SK-N-SH treated with all-trans-retinoic acid at 6 μM for 48 hours (cell line): Measurements from ENCODE around the gene CCDC167.

Experiments
- CSDC2 ChIP-seq: fragments of 250-450 bp; sonication (Bioruptor Pico); IDR thresholded peaks from 2 replicates; pipeline ENCODE4 v1.5.0; 2020; ENCODE audit warnings: mild to moderate bottlenecking, moderate library complexity
- ESRRG ChIP-seq: fragments of 250-450 bp; sonication (Bioruptor Pico); IDR thresholded peaks from 2 replicates; pipeline ENCODE4 v1.6.1; 2021; ENCODE audit warnings: mild to moderate bottlenecking
- GLIS3 ChIP-seq: fragments of 250-450 bp; sonication (Bioruptor Pico); IDR thresholded peaks from 2 replicates; pipeline ENCODE4 v1.5.0; 2020; ENCODE audit warnings: mild to moderate bottlenecking, moderate library complexity
- PATZ1 ChIP-seq: fragments of 250-450 bp; sonication (Bioruptor Pico); IDR thresholded peaks from 2 replicates; pipeline ENCODE4 v1.8.0; 2020; ENCODE audit warnings: mild to moderate bottlenecking, moderate library complexity, borderline replicate concordance
- PPARA ChIP-seq: fragments of 250-450 bp; sonication (Bioruptor Pico); IDR thresholded peaks from 2 replicates; pipeline ENCODE4 v1.5.0; 2020; ENCODE audit warnings: mild to moderate bottlenecking, borderline replicate concordance
- RARB ChIP-seq: fragments of 250-450 bp; sonication (Bioruptor Pico); IDR thresholded peaks from 2 replicates; pipeline ENCODE4 v1.8.0; 2021; ENCODE audit warnings: mild to moderate bottlenecking, moderate library complexity
- SNAI2 ChIP-seq: fragments of 250-450 bp; sonication (Bioruptor Pico); IDR thresholded peaks from 2 replicates; pipeline ENCODE4 v1.5.0; 2020; ENCODE audit warnings: mild to moderate bottlenecking, moderate library complexity
- TCF4 ChIP-seq: fragments of 250-450 bp; sonication (Bioruptor Pico); IDR thresholded peaks from 2 replicates; pipeline ENCODE4 v1.8.0; 2021; ENCODE audit warnings: mild to moderate bottlenecking, moderate library complexity, borderline replicate concordance
- TOX ChIP-seq: fragments of 250-450 bp; sonication (Bioruptor Pico); IDR thresholded peaks from 2 replicates; pipeline ENCODE4 v1.8.0; 2021; ENCODE audit warnings: mild to moderate bottlenecking, moderate library complexity, borderline replicate concordance
- ZFP3 ChIP-seq: fragments of 250-450 bp; sonication (Bioruptor Pico); IDR thresholded peaks from 2 replicates; pipeline ENCODE4 v1.5.0; 2020; ENCODE audit warnings: mild to moderate bottlenecking, moderate library complexity
- ZFP30 ChIP-seq: fragments of 450-650 bp; formaldehyde crosslinking; IDR thresholded peaks from 2 replicates; pipeline ENCODE4 v1.5.0; 2022; ENCODE audit warnings: mild to moderate bottlenecking, moderate library complexity
- ZNF70 ChIP-seq: fragments of 450-650 bp; formaldehyde crosslinking; IDR thresholded peaks from 2 replicates; pipeline ENCODE4 v1.5.0; 2020; ENCODE audit warnings: mild to moderate bottlenecking, moderate library complexity

DNA sequence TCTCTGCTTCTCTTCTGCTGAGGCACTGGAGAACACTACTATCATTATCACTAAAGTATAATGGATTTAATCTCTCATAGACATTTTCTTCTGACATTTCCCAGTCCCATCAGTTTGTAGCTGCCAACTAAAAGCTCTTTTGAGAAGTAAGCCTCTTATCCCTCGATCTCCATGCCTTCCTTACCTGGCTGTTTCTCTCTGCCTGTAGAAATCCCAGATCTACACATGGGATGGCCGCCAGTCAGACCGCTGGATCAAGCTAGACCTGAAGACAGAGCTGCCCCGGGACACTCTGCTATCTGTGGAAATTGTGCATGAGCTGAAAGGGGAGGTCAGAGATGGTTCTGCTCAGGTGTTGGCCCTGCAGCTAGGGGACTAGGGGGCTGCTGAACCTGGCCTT lies 25.4 kb downstream of the CCDC167 start:
- no peak for TF ChIP-seq SNAI2
- TF ChIP-seq ZNF70: no peak
- TF ChIP-seq ESRRG (CRISPR knock-in tag): no peak
- no peak for TF ChIP-seq PATZ1
- TF ChIP-seq TCF4 (CRISPR knock-in tag): no peak
- no peak for TF ChIP-seq GLIS3
- no peak for TF ChIP-seq TOX (CRISPR knock-in tag)
- no peak for TF ChIP-seq PPARA (CRISPR knock-in tag)
- no peak for TF ChIP-seq ZFP3 (CRISPR knock-in tag)
- no peak for TF ChIP-seq CSDC2 (CRISPR knock-in tag)
- TF ChIP-seq ZFP30 (CRISPR knock-in tag): no peak
- no peak for TF ChIP-seq RARB
